Smooth muscle cell (in vitro differentiated cells): ENCODE results near the gene AGFG2. TPM values are rescaled to one million over a fixed set of nuclear protein-coding genes. Genes with fewer than 3 reads are reported as not detected.

ENCODE experiments used
- DNase-seq: peaks from one replicate; lab custom pipeline; 2025; ENCODE audit not compliant: unreplicated experiment; lab: John Stamatoyannopoulos, UW
- H2AFZ ChIP-seq: fragments of 200-600 bp; sonication (generic); 2 replicates; pipeline ENCODE4 v1.6.0; 2016; ENCODE audit warnings: antibody characterized with exemption, low read depth, mild to moderate bottlenecking
- H3F3A ChIP-seq: fragments of 200-600 bp; sonication (generic); 2 replicates; pipeline ENCODE4 v1.6.0; 2017; ENCODE audit warnings: antibody characterized with exemption, low read depth
- H3K27ac ChIP-seq: fragments of 200-600 bp; sonication (generic); 2 replicates; pipeline ENCODE4 v1.5.1; 2016; ENCODE audit warnings: low read depth, mild to moderate bottlenecking
- H3K27me3 ChIP-seq: fragments of 200-600 bp; sonication (generic); 2 replicates; pipeline ENCODE4 v1.6.1; 2016; ENCODE audit warnings: low read depth, mild to moderate bottlenecking
- H3K36me3 ChIP-seq: fragments of 200-600 bp; sonication (generic); 2 replicates; pipeline ENCODE4 v1.5.1; 2016; ENCODE audit warnings: low read depth
- H3K4me1 ChIP-seq: fragments of 200-600 bp; sonication (generic); 2 replicates; pipeline ENCODE4 v1.5.1; 2016; ENCODE audit warnings: low read depth
- H3K4me2 ChIP-seq: fragments of 200-600 bp; sonication (generic); 2 replicates; pipeline ENCODE4 v1.6.0; 2016; ENCODE audit warnings: mild to moderate bottlenecking
- H3K4me3 ChIP-seq: fragments of 200-600 bp; sonication (generic); 2 replicates; pipeline ENCODE4 v1.5.1; 2016; ENCODE audit warnings: mild to moderate bottlenecking
- H3K79me2 ChIP-seq: fragments of 200-600 bp; sonication (generic); 2 replicates; pipeline ENCODE4 v1.6.0; 2016; ENCODE audit warnings: low read depth, mild to moderate bottlenecking
- H3K9ac ChIP-seq: fragments of 200-600 bp; sonication (generic); 2 replicates; pipeline ENCODE4 v1.6.0; 2016; ENCODE audit warnings: low read depth
- H3K9me3 ChIP-seq: fragments of 200-600 bp; sonication (generic); replicated peaks from 2 replicates; pipeline ENCODE4 v1.5.1; 2016; ENCODE audit warnings: low read depth
- H4K20me1 ChIP-seq: fragments of 200-600 bp; sonication (generic); 2 replicates; pipeline ENCODE4 v1.6.0; 2016; ENCODE audit warnings: low read depth
- WGBS: methylation state at CpG from one replicate; pipeline ENCODE4 v1.1.7; 2016; ENCODE audit warnings: low lambda C conversion rate; 5-methylcytosine and 5-hydroxymethylcytosine counted together
- polyA plus RNA-seq: library from polyadenylated mRNA; unstranded; fragments of >200 nt; fragmentation: Nextera tagmentation; extraction: Ambion mirVana; gene quantifications from 2 replicates; pipeline ENCODE4 v1.2.1, GENCODE V29; 2016
- total RNA-seq: library from RNA; depleted of rRNA; stranded (reverse); fragments of >200 nt; gene quantifications from 2 replicates; pipeline ENCODE4 v1.2.3, GENCODE V29; 2014
- TF ChIP-seq, protein P1 (sequence below): fragments of 200-600 bp; sonication (generic); IDR thresholded peaks from 2 replicates; pipeline ENCODE4 v1.5.1; 2017; ENCODE audit warnings: borderline replicate concordance, mild to moderate bottlenecking, antibody characterized with exemption; ENCODE audit not compliant: insufficient read depth, poor library complexity, severe bottlenecking

AGFG2 gene
- total and polyA plus RNA-seq, 2 experiments from 2014 or later = 2.7 to 8.4 TPM

DNA sequence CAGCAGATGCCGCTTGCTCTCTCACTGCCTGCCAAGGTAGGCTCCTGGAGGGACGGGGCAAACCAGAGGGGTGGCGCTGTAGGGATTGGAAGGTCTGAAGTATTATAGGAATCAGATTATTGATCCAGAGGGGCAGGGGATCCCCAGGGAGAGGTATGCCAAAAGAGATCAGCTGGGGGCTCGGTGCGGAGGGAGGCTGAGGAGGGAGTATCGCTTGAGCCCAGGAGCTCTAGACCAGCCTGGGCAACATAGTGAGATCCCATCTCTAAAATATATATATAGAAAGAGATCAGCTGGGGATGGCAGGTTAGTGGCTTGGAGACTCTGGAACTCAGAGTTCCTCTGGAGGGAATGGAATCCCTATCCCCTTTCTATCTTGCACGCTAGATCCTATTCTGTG is 56.2 kb downstream of the AGFG2 start:
- TF ChIP-seq, protein P1, sequence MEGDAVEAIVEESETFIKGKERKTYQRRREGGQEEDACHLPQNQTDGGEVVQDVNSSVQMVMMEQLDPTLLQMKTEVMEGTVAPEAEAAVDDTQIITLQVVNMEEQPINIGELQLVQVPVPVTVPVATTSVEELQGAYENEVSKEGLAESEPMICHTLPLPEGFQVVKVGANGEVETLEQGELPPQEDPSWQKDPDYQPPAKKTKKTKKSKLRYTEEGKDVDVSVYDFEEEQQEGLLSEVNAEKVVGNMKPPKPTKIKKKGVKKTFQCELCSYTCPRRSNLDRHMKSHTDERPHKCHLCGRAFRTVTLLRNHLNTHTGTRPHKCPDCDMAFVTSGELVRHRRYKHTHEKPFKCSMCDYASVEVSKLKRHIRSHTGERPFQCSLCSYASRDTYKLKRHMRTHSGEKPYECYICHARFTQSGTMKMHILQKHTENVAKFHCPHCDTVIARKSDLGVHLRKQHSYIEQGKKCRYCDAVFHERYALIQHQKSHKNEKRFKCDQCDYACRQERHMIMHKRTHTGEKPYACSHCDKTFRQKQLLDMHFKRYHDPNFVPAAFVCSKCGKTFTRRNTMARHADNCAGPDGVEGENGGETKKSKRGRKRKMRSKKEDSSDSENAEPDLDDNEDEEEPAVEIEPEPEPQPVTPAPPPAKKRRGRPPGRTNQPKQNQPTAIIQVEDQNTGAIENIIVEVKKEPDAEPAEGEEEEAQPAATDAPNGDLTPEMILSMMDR = no peak
- no peak overlapping the region for H2AFZ ChIP-seq
- H3K4me1 ChIP-seq = no peaks in the 10 kb centered on the region
- no peak for DNase-seq
- H4K20me1 ChIP-seq = no peaks in the 10 kb centered on the region
- H3K4me2 ChIP-seq = no peak overlapping the region
- WGBS = 96% methylated on average over 7 of the region's 7 CpGs
- H3K27ac ChIP-seq = no peak overlapping the region
- H3K9me3 ChIP-seq = no peaks in the 10 kb centered on the region
- H3K79me2 ChIP-seq = no peaks in the 10 kb centered on the region
- no peaks in the 10 kb centered on the region for H3K27me3 ChIP-seq
- H3K4me3 ChIP-seq = no peak overlapping the region
- H3K36me3 ChIP-seq = no peaks in the 10 kb centered on the region
- no peaks in the 10 kb centered on the region for H3F3A ChIP-seq
- no peak overlapping the region for H3K9ac ChIP-seq

DNA sequence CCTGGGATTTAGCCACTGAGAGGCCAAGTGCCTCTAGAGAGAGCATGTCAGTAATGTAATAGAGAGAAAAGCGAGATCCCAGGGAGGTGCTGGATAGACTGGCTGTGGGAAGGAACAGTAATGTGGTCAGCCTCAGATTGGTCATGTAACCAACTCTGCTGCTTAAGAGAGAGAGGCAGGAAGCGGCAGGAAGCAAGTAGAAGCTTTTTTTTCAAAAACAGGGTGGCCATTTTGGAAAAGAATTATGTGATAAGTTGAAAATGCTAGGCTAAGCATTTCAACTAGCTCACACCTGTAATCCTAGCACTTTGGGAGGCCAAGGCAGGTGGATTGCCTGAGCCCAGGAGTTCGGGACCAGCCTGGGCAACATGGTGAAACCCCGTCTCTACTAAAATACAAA is 59.4 kb downstream of the AGFG2 start:
- H3K79me2 ChIP-seq = peaks cover 3% of the 10 kb centered on the region
- H3K27ac ChIP-seq = no peak overlapping the region
- H3K4me1 ChIP-seq = peaks cover 12% of the 10 kb centered on the region
- H3F3A ChIP-seq = no peaks in the 10 kb centered on the region
- no peaks in the 10 kb centered on the region for H3K27me3 ChIP-seq
- DNase-seq = no peak
- no peak overlapping the region for H3K4me2 ChIP-seq
- H3K9ac ChIP-seq = no peak overlapping the region
- H3K36me3 ChIP-seq = no peaks in the 10 kb centered on the region
- 82% methylated on average over 4 of the region's 4 CpGs for WGBS
- H3K9me3 ChIP-seq = no peaks in the 10 kb centered on the region
- TF ChIP-seq, protein P1 = no peak
- no peak overlapping the region for H2AFZ ChIP-seq
- H3K4me3 ChIP-seq = no peak overlapping the region
- no peaks in the 10 kb centered on the region for H4K20me1 ChIP-seq

DNA sequence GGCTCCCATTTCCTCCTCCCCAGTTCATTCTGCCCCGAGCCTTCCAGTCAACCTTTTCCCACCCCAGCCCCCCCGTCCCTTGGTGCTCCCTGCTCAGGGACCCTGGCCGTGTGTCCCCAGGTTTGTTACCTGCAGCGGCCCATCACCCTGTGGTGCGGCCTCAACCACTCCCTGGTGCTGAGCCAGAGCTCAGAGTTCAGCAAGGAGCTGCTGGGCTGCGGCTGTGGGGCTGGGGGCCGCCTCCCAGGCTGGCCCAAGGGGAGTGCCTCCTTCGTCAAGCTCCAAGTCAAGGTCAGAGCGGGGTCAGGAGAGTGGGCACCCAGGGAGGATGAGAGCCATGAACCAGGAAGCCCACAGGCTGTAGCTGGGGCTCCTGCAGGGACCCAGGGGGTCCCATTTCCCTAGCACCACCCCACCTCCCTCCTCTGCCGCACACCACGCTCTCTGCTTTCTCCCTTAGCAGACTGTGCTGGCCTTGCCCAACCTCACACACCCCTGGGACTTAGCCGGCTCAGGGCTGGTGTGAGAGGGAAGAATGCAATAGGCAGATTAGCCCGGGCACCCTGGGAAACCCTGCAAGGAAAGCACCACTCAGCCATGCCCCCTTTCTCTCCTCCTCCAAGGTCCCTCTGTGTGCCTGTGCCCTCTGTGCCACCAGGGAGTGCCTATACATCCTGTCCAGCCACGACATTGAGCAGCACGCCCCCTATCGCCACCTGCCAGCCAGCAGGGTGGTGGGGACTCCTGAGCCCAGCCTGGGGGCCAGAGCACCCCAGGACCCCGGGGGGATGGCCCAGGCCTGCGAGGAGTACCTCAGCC is 61.1 kb downstream of the AGFG2 start:
- Histone ChIP-seq H3K9me3 (no peaks in the 10 kb centered on the region), H3K4me1 (peaks cover 16% of the 10 kb centered on the region), H3K27me3 (no peaks in the 10 kb centered on the region), H3F3A (peaks cover 13% of the 10 kb centered on the region), H3K36me3 (no peaks in the 10 kb centered on the region), H3K9ac (no peak overlapping the region), H2AFZ (no peak overlapping the region), H3K4me2 (no peak overlapping the region), H4K20me1 (peaks cover 8% of the 10 kb centered on the region), H3K79me2 (peaks cover 3% of the 10 kb centered on the region), H3K4me3 (no peak overlapping the region), H3K27ac (no peak overlapping the region)
- no peak for DNase-seq
- TF ChIP-seq, protein P1 = no peak
- 92% methylated on average over 18 of the region's 18 CpGs for WGBS

DNA sequence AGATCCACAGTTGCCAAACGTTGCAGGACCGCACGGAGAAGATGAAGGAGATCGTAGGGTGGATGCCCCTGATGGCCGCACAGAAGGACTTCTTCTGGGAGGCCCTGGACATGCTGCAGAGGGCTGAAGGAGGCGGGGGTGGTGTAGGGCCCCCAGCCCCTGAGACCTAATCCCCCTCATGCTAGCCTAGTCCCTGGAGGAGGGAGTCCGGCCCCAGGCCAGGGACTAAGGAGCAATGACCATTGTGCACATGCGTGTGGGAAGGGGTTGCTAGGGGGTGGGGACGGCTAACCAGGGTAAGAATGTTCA is 61.7 kb downstream of the AGFG2 start:
- 91% methylated on average over 9 of the region's 9 CpGs for WGBS
- no peak overlapping the region for H3K4me2 ChIP-seq
- no peaks in the 10 kb centered on the region for H3K9me3 ChIP-seq
- H3K79me2 ChIP-seq = peaks cover 3% of the 10 kb centered on the region
- peaks cover 19% of the 10 kb centered on the region for H3K4me1 ChIP-seq
- H2AFZ ChIP-seq = no peak overlapping the region
- TF ChIP-seq, protein P1 = no peak
- H3K36me3 ChIP-seq = no peaks in the 10 kb centered on the region
- no peak for DNase-seq
- H3F3A ChIP-seq = peaks cover 15% of the 10 kb centered on the region
- H3K27ac ChIP-seq = no peak overlapping the region
- H3K27me3 ChIP-seq = no peaks in the 10 kb centered on the region
- peaks cover 14% of the 10 kb centered on the region for H4K20me1 ChIP-seq
- no peak overlapping the region for H3K9ac ChIP-seq
- H3K4me3 ChIP-seq = no peak overlapping the region
